B cell (primary cell): Measurements from ENCODE around the gene HCST. TPM values are rescaled to one million over a fixed set of nuclear protein-coding genes. Genes with fewer than 3 reads are reported as not detected.
A peak's percentile ranks its signal among the peaks of the same experiment; 100 is the strongest.

Experiments used
- ATAC-seq: fragments of 200-7000 bp; cut with Tn5 transposase; one replicate; pipeline ENCODE4 v1.10.0; 2021; ENCODE audit warnings: low read depth, mild to moderate bottlenecking, moderate number of reproducible peaks, moderate library complexity
- CTCF ChIA-PET: fragments of 350-600 bp; sonication (Branson Sonifier 250); formaldehyde crosslinking; loops from one replicate; lab custom pipeline; 2021; ENCODE audit warnings: antibody characterized with exemption, inconsistent platforms; lab: Charles Lee
- POLR2A ChIA-PET: fragments of 350-600 bp; sonication (Branson Sonifier 250); formaldehyde crosslinking; loops from one replicate; lab custom pipeline; 2021; ENCODE audit warnings: antibody characterized with exemption; lab: Charles Lee
- DNase-seq: peaks from one replicate; pipeline ENCODE4 v3.0.0; 2013
- H2AFZ ChIP-seq: 2 replicates; pipeline ENCODE4 v1.6.1; 2012; ENCODE audit warnings: mild to moderate bottlenecking, low read depth, low read length; ENCODE audit not compliant: insufficient read depth, poor library complexity, severe bottlenecking
- H3K27ac ChIP-seq, 2 donors: 1 replicate in 1 of 2; 2 replicates in 1 of 2; pipeline ENCODE4 v1.5.1; 2012 to 2013; ENCODE audit warnings: low read length in 2 of 2, mild to moderate bottlenecking in 2 of 2, moderate library complexity in 1 of 2
- H3K27me3 ChIP-seq, 4 experiments: fragments of 200-600 bp in 1 of 4; sonication (generic) in 1 of 4; replicated peaks in 1 of 4; 1 replicate in 2 of 4; 2 replicates in 2 of 4; pipeline versions ENCODE4 v1.6.1 to v1.7.0; 2013 to 2016; ENCODE audit warnings: low read length in 3 of 4, mild to moderate bottlenecking in 2 of 4, mixed read lengths in 1 of 4, moderate library complexity in 1 of 4; ENCODE audit not compliant: insufficient read depth in 4 of 4, control insufficient read depth in 3 of 4; ENCODE audit errors: control extremely low read depth in 1 of 4
- H3K36me3 ChIP-seq, 2 experiments: replicated peaks in 1 of 2; 1 replicate in 1 of 2; 2 replicates in 1 of 2; pipeline versions ENCODE4 v1.6.1 to v1.7.1; 2013; ENCODE audit warnings: low read length in 1 of 2; ENCODE audit not compliant: insufficient read depth in 2 of 2, control insufficient read depth in 1 of 2; ENCODE audit errors: control extremely low read depth in 1 of 2, extremely low read depth in 1 of 2
- H3K4me1 ChIP-seq, 2 donors: fragments of 200-600 bp in 1 of 2; sonication (generic) in 1 of 2; 1 replicate in 1 of 2; 2 replicates in 1 of 2; pipeline versions ENCODE4 v1.5.1 to v1.6.1; 2013 to 2017; ENCODE audit warnings: low read length in 2 of 2; ENCODE audit not compliant: control insufficient read depth in 2 of 2, insufficient read depth in 2 of 2
- H3K4me2 ChIP-seq: replicated peaks from 2 replicates; pipeline ENCODE3; 2012; ENCODE audit warnings: mild to moderate bottlenecking, low read depth, low read length; ENCODE audit not compliant: poor library complexity, severe bottlenecking
- H3K4me3 ChIP-seq, 5 experiments: fragments of 200-600 bp in 1 of 5; sonication (generic) in 1 of 5; 1 replicate in 3 of 5; 2 replicates in 2 of 5; pipeline versions ENCODE4 v1.5.1 to v1.7.0; 2011 to 2016; ENCODE audit warnings: low read length in 4 of 5, mild to moderate bottlenecking in 4 of 5, low read depth in 2 of 5, control low read depth in 1 of 5, moderate library complexity in 1 of 5; ENCODE audit not compliant: insufficient read depth in 1 of 5; ENCODE audit errors: control extremely low read depth in 1 of 5, extremely low read depth in 1 of 5
- H3K79me2 ChIP-seq: fragments of 200-600 bp; sonication (generic); one replicate; pipeline ENCODE4 v1.6.0; 2016; ENCODE audit warnings: low read length; ENCODE audit not compliant: control insufficient read depth, insufficient read depth
- H3K9ac ChIP-seq: fragments of 200-600 bp; sonication (generic); 2 replicates; pipeline ENCODE4 v1.6.1; 2017; ENCODE audit warnings: mild to moderate bottlenecking, low read length, moderate library complexity
- H3K9me3 ChIP-seq, 3 donors: one replicate each; pipeline versions ENCODE4 v1.6.1 to v1.7.1; 2013; ENCODE audit warnings: low read length in 2 of 3; ENCODE audit not compliant: control insufficient read depth in 2 of 3, insufficient read depth in 1 of 3; ENCODE audit errors: control extremely low read depth in 1 of 3
- H4K20me1 ChIP-seq: 2 replicates; pipeline ENCODE4 v1.6.0; 2012; ENCODE audit warnings: mild to moderate bottlenecking, low read length; ENCODE audit not compliant: insufficient read depth, control insufficient read depth, poor library complexity, severe bottlenecking
- H3K27ac Mint-ChIP-seq: one replicate; pipeline ENCODE4 v1.8.0; 2021; ENCODE audit warnings: mixed read lengths
- H3K27me3 Mint-ChIP-seq: one replicate; pipeline ENCODE4 v1.8.0; 2021; ENCODE audit warnings: mixed read lengths
- H3K4me1 Mint-ChIP-seq: one replicate; pipeline ENCODE4 v1.8.0; 2021; ENCODE audit warnings: mixed read lengths
- H3K4me3 Mint-ChIP-seq: one replicate; pipeline ENCODE4 v1.8.0; 2021; ENCODE audit warnings: mixed read lengths
- H3K9me3 Mint-ChIP-seq: one replicate; pipeline ENCODE4 v1.8.0; 2022; ENCODE audit warnings: mixed read lengths; ENCODE audit not compliant: insufficient read depth
- CTCF ChIP-seq: fragments of 200-600 bp; IDR thresholded peaks from one replicate; pipeline ENCODE4 v1.8.0; 2022; ENCODE audit warnings: antibody characterized with exemption, mild to moderate bottlenecking
- EZH2 ChIP-seq: IDR thresholded peaks from 2 replicates; pipeline ENCODE4 v1.6.1; 2012; ENCODE audit warnings: borderline replicate concordance, low read depth, mild to moderate bottlenecking, moderate library complexity, low read length; ENCODE audit not compliant: insufficient read depth, poor library complexity, severe bottlenecking
- WGBS: methylation state at CpG from one replicate; pipeline ENCODE4 v1.1.5; 2013; ENCODE audit warnings: missing lambda C conversion rate; ENCODE audit not compliant: insufficient coverage; 5-methylcytosine and 5-hydroxymethylcytosine counted together
- intact Hi-C: fragments of 100-400 bp; cut with micrococcal nuclease; formaldehyde crosslinking; loops from one replicate; pipeline ENCODE4 v1.10.0; 2022
- polyA plus RNA-seq: library from polyadenylated mRNA; depleted of rRNA; stranded (reverse); fragments of >200 nt; gene quantifications from 2 replicates; pipeline ENCODE4 v1.2.3, GENCODE V29; 2012
- total RNA-seq, 2 donors: library from RNA; stranded (reverse); fragments of 120-200 nt in 1 of 2; gene quantifications; 1 replicate in 1 of 2; 2 replicates in 1 of 2; pipeline versions ENCODE4 v1.2.3 to v1.2.4, GENCODE V29; 2013 to 2022

Gene HCST
- total and polyA plus RNA-seq, 2 donors (not counting 1 experiment from before 2014, with no cell fraction given) = 4.8 to 40.6 TPM

- intact Hi-C loops = no loop called here
- H3K4me3 Mint-ChIP-seq = no peak overlapping the region
- peaks cover 53% of the 10 kb centered on the region for H3K4me1 Mint-ChIP-seq
- H2AFZ ChIP-seq = no peak overlapping the region
- DNase-seq (no peak), ATAC-seq (no peak)
- H3K9me3 Mint-ChIP-seq = no peaks in the 10 kb centered on the region
- H3K4me1 ChIP-seq = peaks cover 31 to 58% of the 10 kb centered on the region in 2 donors
- H3K4me3 ChIP-seq = no peak overlapping the region
- H3K9ac ChIP-seq = no peak overlapping the region
- H4K20me1 ChIP-seq = no peaks in the 10 kb centered on the region
- peak overlapping the region; percentile 14 for H3K4me2 ChIP-seq
- no peak overlapping the region for H3K27ac ChIP-seq
- H3K79me2 ChIP-seq = no peaks in the 10 kb centered on the region
- CTCF ChIA-PET = interaction anchor here (0.7 to 1.6 kb wide), 3 partner anchors 19 to 217 kb away, joined by 3 to 5 read pairs (median 3); no protein-coding TSS in a partner anchor
- no peaks in the 10 kb centered on the region for H3K36me3 ChIP-seq
- H3K27me3 ChIP-seq = no peaks in the 10 kb centered on the region
- peak overlapping the region; percentile 32 for H3K27ac Mint-ChIP-seq
- no peak for TF ChIP-seq EZH2
- no peak for TF ChIP-seq CTCF
- no peaks in the 10 kb centered on the region for H3K9me3 ChIP-seq
- H3K27me3 Mint-ChIP-seq = no peaks in the 10 kb centered on the region
- POLR2A ChIA-PET = interaction anchor here (0.9 to 1.1 kb wide), 2 partner anchors 8 to 12 kb away, joined by 3 read pairs; no protein-coding TSS in a partner anchor
- WGBS = 59% methylated on average over 3 of the region's 5 CpGs
Observed at GRCh38 chr19:35911790-35912189, 9.5 kb downstream of the HCST start.

- POLR2A ChIA-PET = no interaction called here
- Histone ChIP-seq H4K20me1 (no peaks in the 10 kb centered on the region), H3K4me2 (no peak overlapping the region), H3K9me3 (no peaks in the 10 kb centered on the region), H3K36me3 (no peaks in the 10 kb centered on the region), H3K79me2 (no peaks in the 10 kb centered on the region), H3K27me3 (no peaks in the 10 kb centered on the region), H3K4me1 (peaks cover 31 to 51% of the 10 kb centered on the region in 2 donors), H3K4me3 (no peak overlapping the region), H2AFZ (no peak overlapping the region), H3K9ac (no peak overlapping the region), H3K27ac (no peak overlapping the region)
- Mint-ChIP-seq H3K4me1 (peaks cover 38% of the 10 kb centered on the region), H3K27ac (peak overlapping the region; percentile 56), H3K4me3 (peak overlapping the region; percentile 56), H3K9me3 (no peaks in the 10 kb centered on the region), H3K27me3 (no peaks in the 10 kb centered on the region)
- peak; percentile 28 for DNase-seq
- intact Hi-C loops = no loop called here
- CTCF ChIA-PET = interaction anchor here (0.7 kb wide), 1 partner anchor 672 kb away, joined by 4 read pairs; no protein-coding TSS in a partner anchor
- no peak for ATAC-seq
- TF ChIP-seq CTCF = no peak
- no peak for TF ChIP-seq EZH2
- no CpG with 5 or more reads among the region's 7 CpGs for WGBS
Observed at GRCh38 chr19:35913589-35913988, 11.3 kb downstream of the HCST start.
